Left colon (tissue), 2 donors: ENCODE data around the gene CIB2. TPM values are rescaled to one million over a fixed set of nuclear protein-coding genes. Genes with fewer than 3 reads are reported as not detected.
A peak's percentile ranks its signal among the peaks of the same experiment; 100 is the strongest.

ENCODE experiments used
- ATAC-seq: fragments of 200-7000 bp; cut with Tn5 transposase; one replicate; pipeline ENCODE4 v1.9.1; 2020; ENCODE audit warnings: mild to moderate bottlenecking, moderate library complexity
- DNase-seq, 2 donors: peaks; one replicate each; pipeline ENCODE4 v3.0.0-alpha.2; 2020
- intact Hi-C, 2 donors: fragments of 100-400 bp; cut with DNase I in 1 of 2; cut with micrococcal nuclease in 1 of 2; formaldehyde crosslinking; loops; one replicate each; pipeline versions ENCODE4 v1.11.2 to v1.14.0; 2022; cut with DNase I, micrococcal nuclease
- total RNA-seq, 2 donors: library from RNA; stranded (reverse); fragmentation: NEBNext Ultra II Directional; extraction: Animal tissue kit (Norgen Biotek cat#: 25700); gene quantifications; one replicate each; pipeline ENCODE4 v1.2.1, GENCODE V29; 2021
- donor health status: DM: no; HTN: no; CAD: no.
- donor health status: DM: yes; HTN: yes; CAD: no.

CIB2 gene
- total RNA-seq, 2 donors from 2014 or later: 12.0 to 19.7 TPM

- no peak for DNase-seq
- ATAC-seq: no peak
Measured at GRCh38 chr15:78097667-78098066, 33.6 kb downstream of the CIB2 start.

DNA sequence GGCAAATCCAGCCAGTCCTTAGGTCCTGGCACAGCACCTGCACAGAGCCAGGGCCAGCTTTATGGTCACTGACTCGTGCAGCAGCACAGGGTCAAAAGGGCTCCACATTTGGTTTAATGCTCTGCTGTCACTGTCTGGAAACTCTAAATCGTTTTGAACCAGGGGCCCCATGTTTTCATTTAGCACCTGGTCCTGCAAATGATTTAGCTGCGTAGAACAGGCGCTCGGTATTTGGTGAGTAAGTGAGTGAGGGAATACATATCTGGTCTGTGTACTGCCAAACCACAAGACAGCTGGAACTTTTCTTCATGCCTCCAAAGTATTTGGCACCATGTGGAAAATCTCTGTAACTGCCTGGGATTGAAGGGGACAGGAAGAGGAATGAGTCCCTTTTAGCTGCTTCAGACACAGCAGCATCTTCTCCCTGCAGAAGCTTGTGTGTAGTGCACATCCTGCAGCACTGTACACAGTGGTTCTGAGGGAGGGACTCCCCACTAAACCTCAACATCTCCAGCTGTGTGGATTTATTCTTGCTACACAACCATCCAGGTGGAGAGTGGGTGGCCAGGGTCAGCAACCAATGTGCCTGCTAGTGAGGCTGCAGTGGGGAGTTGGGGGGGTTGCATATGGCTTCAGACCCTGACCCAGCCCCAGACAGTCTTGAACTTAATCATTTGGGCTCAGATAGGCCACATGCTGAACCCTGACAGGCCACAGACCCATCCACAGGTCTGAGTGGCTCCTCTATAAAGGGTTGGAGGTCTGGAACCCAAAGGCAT lies 37.8 kb downstream of the CIB2 start:
- DNase-seq (peak in 1 of 2 donors; percentile 19), ATAC-seq (no peak)
- intact Hi-C loops: no loop called here

More at GRCh38 chr15:78097667-78098066, 33.6 kb downstream of the CIB2 start:
- intact Hi-C loops: no loop called here

DNA sequence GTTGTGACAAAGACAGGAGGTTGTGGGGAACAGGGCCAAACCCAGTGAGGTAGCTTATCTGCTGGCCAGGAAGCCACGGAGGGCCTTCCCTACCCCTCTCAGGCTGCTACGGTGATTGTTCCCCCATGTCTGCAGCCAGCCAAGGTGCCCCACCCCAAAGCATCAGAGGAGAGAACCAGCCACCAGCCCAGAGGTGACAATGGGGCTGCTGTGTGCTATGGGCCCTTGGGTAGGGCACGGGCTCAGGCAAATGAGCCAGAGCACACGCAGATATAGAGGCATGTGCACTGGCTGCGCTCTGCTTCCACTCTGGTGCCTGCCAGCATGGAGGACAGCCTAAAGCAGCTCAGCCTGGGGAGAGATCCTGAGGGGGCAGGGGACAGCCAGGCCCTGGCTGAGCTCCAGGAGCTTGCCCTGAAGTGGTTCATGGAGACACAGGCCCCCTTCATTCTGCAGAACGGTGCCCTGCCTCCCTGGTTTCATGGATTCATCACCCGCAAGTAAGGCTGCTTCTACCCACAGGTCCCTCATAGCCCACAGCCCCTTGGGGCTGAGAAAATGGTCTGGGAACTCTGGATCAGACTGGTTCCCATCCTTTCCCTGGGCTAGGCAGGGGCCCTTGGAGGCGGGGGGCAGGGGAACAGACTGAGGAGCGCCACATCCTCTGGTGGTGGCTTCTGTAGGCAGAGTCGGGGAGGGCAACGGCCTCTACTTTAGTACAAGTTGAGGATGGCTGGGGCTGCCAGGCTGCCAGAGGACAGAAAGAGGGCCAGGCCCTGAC lies 38.8 kb downstream of the CIB2 start, which contains the start of gene SH2D7:
SH2D7 (plus strand) TSS at position 301 of the 781 bp plus-strand sequence; CDS start at position 325, 24 bp downstream.
- intact Hi-C loops: no loop called here
- peak; percentile 27 for ATAC-seq
- peak in 1 of 2 donors; percentile 29 for DNase-seq

DNA sequence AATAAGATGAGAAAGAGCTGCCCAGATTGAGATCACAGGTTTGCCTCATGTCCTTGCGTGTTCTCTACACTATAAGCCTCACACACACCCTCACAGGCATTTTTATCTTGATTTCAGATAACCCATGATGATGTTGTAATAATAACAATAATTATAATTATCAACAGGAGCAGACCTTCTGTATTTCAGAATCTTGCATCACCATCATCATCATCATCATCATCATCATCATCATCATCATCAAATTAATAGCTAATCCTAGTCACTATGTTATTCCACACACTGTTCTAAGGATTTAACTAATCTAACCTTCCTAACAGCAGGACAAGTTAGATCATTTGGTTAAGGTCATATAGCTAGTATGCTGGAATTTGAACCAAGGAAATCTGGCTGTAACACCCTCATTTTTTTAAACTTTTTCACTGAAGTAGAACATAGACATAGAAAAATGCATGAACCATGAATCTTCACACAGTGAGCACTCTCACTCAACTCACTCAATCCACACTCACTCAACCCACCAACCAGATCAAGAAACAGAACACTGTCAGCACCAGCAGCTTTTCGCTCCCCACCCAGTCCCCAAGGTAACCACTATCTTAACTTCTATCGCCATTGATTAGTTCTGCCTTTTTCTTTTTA lies 40.7 kb downstream of the CIB2 start:
- intact Hi-C loops: no loop called here
- DNase-seq: no peak
- ATAC-seq: no peak

- intact Hi-C loops: no loop called here
- ATAC-seq (peak; percentile 82), DNase-seq (peak; percentile 83)
Measured at GRCh38 chr15:78088773-78089080, 42.5 kb downstream of the CIB2 start.

DNA sequence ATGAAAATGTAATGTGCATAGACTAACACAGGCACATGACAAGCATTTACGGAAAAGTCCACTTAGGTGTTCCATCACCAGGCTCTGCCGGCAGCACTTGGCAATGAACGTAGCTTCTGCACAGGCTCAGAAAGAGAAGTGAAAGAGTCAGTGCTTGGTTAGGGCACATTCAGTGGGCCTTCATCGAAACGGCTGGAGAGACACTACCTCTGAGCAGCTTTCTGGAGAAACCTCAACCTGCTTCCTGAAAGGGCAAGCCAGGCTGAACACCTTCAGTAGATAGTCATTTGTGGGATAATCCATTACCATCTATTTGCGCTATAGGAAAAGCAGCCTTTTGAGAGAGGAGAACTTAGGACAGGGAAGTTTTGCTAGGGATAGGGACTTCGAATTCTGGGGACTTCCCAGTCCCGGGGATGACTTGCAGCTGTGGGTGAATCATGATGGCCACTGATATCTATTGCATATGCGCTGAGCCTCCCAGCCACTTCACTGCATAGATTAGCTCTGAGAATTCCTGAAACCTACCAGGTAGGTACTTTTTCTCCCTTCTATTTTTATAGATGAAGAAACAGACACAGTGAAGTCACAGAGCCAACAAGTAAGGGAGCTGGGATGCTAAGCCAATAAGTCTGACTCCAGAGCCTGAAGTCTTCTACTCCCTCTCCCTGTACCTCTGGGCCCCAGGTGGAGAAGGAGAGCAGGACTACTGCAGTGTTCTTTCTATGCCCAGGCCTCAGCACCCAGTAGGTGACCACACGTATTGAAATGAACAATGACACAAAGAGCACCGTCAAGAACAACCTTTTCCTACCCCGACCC lies 43.1 kb downstream of the CIB2 start:
- no peak for DNase-seq

GRCh38 chr15:78085928-78086327 lies 45.3 kb downstream of the CIB2 start:
- DNase-seq (no peak), ATAC-seq (no peak)
- intact Hi-C loops: no loop called here

More for the DNA sequence above, 43.1 kb downstream of the CIB2 start:
- intact Hi-C loops: no loop called here
- peak; percentile 33 for ATAC-seq

- peak; percentile 47 for ATAC-seq
- intact Hi-C loops: no loop called here
- peak; percentile 63 to 77 for DNase-seq
Measured at GRCh38 chr15:78084449-78084750, 46.8 kb downstream of the CIB2 start.

DNA sequence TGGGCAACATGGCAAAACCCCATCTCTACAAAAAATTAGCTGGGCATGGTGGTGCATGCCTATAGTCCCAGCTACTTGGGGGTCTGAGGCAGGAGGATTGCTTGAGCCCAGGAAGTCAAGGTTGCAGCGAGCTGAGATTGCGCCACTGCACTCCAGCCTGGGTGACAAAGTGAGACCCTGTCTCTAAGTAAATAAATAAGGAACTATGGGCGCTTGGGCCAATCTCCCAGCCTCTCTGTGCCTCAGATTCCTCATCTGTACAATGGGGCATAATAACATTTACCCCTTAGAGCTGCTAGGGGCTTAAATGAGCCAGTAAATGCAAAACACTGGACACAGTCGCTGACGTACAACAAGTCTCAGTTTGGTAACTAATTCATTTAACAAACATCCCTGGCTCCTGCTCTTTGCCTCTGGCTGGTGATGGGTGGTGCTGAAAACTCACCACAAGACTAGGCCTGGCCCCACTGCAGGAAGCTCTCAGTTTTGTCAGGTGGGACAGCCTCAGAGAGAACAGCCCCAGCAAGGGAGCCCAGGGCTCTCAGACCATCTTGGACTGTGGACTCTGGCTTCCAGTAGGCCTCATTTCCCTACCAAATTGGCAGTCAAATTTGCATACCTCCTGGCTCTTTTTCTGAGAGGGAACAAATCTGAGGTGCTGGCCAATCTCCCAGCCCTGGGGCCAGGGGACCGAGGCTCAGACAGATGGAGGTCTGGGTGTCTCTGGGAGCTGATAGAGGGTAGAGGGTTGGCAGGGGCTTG lies 47.4 kb downstream of the CIB2 start:
- intact Hi-C loops: no loop called here
- ATAC-seq: peak; percentile 49
- peak in 1 of 2 donors; percentile 73 for DNase-seq

GRCh38 chr15:78083186-78083585 lies 48.1 kb downstream of the CIB2 start:
- DNase-seq: no peak

DNA sequence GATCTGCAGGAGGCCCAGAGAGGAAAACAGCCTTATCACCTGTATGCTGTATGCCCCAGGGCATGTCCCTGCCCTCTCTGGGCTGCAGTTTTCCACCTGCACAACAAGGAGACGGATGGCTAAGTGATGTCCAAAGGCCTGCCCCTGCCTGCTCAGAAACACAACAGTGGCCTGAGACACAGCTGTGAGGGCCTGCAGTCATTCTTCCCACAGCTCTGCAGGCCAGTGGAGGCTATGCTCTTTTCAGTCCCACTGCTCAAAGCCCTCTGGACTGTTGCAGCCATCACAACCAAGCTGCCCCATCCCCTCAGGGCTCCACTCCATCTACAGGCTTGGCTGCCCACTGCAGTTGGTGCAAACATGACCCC lies 48.5 kb downstream of the CIB2 start:
- DNase-seq (no peak), ATAC-seq (no peak)

More at GRCh38 chr15:78083186-78083585, 48.1 kb downstream of the CIB2 start:
- ATAC-seq: no peak
- intact Hi-C loops: no loop called here

DNA sequence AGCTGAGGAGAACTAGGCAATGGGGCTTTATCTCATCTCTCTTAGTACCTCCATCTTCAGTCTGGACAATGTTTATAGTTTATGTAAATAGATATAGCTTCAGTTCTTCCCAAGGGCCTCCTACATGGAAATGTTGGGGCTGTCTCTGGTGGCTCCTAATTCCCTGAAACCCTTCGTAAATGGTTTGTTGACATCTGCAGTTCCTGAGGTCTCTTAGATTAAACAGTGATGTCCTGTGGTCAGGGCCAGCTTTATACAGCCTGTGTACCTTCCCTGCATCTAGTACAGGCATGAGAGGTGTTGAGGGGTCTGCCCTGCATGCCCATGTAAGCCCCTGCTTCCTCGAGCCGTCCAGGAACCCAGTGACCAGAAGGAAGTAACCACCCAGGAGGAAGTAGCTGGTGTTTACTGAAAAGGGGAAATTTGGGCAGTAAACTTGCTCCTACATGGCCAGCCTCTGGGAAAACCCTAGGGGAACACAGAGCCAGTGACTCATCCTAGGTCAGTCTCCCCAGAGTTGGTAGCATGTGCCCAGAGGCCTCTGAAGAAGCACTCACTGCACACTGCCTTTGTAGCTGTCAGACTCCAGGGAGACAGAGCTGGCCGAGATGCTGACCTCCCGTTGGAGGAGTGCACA lies 49.0 kb downstream of the CIB2 start:
- peak in 1 of 2 donors; percentile 71 for DNase-seq
- ATAC-seq: peak; percentile 45
- intact Hi-C loops: no loop called here

More for the DNA sequence above, 48.5 kb downstream of the CIB2 start:
- intact Hi-C loops: no loop called here

GRCh38 chr15:78080088-78080460 lies 51.2 kb downstream of the CIB2 start:
- intact Hi-C loops: no loop called here
- ATAC-seq (no peak), DNase-seq (no peak)

- DNase-seq (no peak), ATAC-seq (no peak)
- intact Hi-C loops: no loop called here
Measured at GRCh38 chr15:78079298-78080087, 51.8 kb downstream of the CIB2 start.

- peak; percentile 5 for ATAC-seq
- DNase-seq: no peak
- intact Hi-C loops: no loop called here
Measured at GRCh38 chr15:78077871-78078210, 53.4 kb downstream of the CIB2 start.

GRCh38 chr15:78077053-78077870 lies 54.0 kb downstream of the CIB2 start, which contains the start of gene TBC1D2B:
TSS of gene TBC1D2B (minus strand) at chr15:78077711. CDS start at chr15:78077652, 59 bp downstream.
- peak; percentile 68 to 82 for DNase-seq
- peak; percentile 54 for ATAC-seq
- intact Hi-C loops: no loop called here
